DMS79 (cell line): ENCODE measurements around the gene ENC1.

Experiments used
- DNase-seq: peaks from one replicate; lab custom pipeline; 2025; lab: John Stamatoyannopoulos, UW

The ENC1 gene

DNA sequence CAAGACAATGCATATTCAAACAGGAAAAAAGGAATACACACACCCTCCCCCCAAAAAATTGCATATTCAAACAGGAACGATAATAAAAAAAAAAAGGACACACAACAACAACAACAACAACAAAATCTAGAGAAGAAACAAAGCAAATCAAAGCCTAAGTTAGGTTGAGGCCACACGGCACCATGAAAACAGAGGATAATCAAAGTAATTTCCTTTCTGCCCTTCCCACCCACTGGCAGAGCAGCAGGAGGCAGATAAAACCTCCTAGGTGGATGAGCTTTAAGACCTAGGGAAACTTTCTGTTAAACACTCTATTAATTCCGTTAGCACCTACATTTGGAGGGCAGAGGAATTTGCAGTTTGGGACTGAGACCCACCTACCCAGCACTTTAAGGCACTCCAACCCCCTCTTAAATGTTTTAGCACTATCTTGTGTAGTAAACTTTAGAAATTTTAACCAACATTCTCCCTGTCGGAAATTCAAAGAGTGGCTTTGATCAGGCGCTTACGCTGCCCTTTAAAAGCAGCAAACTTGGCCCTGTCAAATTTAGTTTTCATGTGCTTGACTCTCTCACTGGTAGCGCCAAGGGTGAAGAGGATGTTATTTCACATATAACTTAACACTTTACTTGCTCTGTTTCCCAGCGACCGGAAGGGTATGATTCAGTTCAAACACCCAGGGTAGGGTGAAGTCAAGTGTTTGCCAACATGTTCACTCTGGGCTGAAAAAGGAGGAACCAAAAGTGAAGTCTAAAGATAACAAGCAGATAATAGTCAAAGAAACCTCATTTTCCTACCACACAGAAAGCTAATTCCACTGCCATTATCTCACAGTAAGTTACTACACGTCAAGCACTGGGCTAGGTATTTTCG is 9.2 kb downstream of the ENC1 start:
- DNase-seq = no peak

DNA sequence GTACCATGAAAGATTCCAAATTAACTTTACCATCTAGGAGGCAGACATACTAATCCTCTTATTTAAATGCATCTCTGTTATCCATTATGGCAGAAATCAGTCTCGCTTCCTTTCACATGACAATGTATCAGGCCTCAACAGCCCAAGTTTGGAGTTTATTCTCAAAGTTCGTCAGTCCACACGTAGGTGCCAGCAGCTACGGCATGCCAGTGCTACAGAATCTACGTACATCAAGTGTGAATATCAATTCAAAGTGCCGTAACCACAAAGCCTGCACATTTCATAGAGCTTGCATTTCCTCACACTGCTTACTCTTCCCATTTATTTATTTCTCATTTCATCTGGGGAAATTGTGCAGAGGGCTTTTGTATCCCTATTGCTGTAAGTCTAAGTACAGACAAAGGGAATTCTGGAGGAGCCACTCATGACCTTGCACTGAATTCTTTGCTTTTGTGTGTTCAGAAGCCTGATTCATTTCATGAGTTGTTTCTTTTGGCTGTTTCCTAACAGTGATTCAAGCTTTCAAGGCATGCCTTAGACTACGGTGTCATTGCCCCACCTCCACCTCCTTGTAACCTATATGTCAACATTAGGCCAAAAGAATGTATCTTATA is 10.0 kb downstream of the ENC1 start:
- no peak for DNase-seq

DNA sequence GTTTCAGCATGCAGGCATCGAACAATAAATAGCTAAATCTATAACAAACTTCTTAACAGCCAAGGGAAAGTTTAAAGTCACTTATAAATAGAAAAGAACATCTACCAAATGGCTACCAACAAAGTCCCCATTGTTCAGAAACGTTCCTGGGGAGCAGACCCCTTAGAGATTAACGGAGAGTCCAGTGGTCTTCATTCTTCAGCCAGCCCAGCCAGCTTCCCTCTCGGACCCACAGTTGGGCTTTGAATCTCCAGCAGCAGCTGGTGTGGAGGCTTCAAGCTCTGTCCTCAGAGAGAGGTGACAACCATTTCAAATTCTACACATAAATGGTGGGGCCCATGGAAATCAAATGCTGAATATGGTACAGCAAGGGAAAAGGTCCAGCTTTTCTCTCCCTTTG is 11.2 kb downstream of the ENC1 start:
- DNase-seq = no peak

DNA sequence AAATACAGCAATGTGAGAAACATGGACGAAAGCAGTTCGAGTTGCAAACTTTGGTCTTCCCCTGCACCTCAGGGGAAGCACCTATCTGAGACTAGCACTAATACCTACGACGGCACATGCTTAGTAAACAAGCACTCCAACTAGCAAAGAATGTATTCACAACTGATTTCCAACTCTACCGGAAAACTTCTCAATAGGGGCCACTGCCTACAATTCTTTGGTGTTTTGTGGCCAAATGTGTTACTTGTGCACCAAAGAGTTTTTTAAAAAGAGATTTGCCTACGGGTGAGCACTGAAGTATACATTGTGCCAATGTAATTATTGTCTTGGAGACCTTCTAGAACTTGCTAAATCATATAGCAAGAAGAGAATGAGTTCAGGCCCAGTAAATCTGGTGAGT is 12.2 kb downstream of the ENC1 start:
- no peak for DNase-seq

- DNase-seq = no peak
Observed at GRCh38 chr5:74627646-74628279, 12.8 kb downstream of the ENC1 start.

- no peak for DNase-seq
Observed at GRCh38 chr5:74626386-74627222, 13.9 kb downstream of the ENC1 start.

GRCh38 chr5:74625742-74626241 is 14.7 kb downstream of the ENC1 start:
- no peak for DNase-seq

- no peak for DNase-seq
Observed at GRCh38 chr5:74624931-74625505, 15.5 kb downstream of the ENC1 start.

DNA sequence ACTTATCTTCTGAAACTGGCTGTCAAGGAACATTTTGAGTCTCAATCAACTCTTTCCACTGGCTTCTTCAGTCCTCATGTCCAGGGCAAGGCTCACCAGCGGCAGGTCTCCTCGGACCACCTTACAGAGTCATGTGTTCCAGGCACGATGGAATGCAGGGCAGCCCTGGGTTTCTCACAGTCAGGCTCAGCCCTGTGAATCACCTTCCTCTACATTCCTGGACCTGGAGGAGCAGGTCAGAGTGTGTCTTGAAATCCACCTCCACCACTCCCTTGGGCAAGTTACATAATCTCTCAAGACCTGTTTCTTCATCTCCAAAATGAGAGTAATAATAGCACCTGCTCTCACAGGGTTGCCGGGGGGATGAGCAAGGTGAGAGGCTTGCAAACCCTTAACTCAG is 16.0 kb downstream of the ENC1 start:
- DNase-seq = no peak

DNA sequence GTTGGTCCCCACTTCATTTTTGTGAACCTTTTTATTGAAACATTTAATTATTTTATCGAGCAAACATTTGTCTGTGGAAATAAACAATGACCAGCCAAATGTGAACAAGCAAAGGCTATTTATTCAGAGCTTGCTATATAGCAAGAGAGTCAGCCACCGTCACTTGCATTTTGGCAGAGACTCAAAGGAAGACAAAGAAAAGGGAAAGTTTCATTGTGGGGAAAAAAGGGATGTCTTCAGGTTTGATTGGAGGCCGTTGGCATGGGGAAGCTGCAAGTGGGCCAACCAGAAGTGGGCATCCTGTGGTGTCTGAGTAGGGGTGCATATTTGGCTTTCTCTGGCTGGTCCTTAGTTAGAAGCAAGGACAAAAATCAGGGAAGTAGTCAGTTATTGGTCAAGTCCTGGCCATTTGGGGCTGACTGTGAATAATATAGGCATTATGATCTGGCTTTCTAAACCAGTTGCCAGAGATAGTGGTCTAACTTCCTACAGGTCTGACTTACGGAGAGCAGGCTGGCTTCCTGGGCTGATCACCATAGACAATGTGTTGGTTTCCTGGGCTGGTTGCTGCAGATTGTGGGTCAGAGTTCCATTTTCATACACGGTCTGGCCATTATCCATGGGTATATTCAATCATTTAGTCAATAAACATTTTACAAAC is 16.6 kb downstream of the ENC1 start:
- DNase-seq = no peak

GRCh38 chr5:74623006-74623611 is 17.4 kb downstream of the ENC1 start:
- no peak for DNase-seq

- no peak for DNase-seq
Observed at GRCh38 chr5:74622122-74622521, 18.4 kb downstream of the ENC1 start.

GRCh38 chr5:74621492-74621891 is 19.0 kb downstream of the ENC1 start:
- DNase-seq = no peak

- no peak for DNase-seq
Observed at GRCh38 chr5:74619308-74619707, 21.2 kb downstream of the ENC1 start.

- DNase-seq = no peak
Observed at GRCh38 chr5:74618106-74618505, 22.4 kb downstream of the ENC1 start.

DNA sequence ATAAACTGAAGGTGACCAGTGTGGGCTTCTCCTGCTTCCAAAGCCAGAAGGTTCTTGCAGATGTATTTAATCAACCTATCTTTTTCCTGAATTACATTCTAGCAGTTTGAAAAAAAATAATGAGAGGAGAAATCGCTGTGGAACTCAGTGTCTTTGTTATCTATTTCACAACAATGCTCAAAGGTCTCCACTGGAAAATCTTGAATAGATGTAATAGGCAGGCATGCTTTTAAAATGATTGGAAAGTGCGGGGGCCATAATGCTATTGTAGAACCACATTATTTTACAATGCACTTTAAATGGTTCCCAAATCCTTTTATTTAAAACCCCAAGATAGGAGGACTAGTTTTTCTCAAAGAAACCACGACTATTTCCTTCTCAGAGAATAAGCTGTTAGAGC is 23.3 kb downstream of the ENC1 start:
- DNase-seq = no peak

- no peak for DNase-seq
Observed at GRCh38 chr5:74616236-74617146, 24.0 kb downstream of the ENC1 start.

DNA sequence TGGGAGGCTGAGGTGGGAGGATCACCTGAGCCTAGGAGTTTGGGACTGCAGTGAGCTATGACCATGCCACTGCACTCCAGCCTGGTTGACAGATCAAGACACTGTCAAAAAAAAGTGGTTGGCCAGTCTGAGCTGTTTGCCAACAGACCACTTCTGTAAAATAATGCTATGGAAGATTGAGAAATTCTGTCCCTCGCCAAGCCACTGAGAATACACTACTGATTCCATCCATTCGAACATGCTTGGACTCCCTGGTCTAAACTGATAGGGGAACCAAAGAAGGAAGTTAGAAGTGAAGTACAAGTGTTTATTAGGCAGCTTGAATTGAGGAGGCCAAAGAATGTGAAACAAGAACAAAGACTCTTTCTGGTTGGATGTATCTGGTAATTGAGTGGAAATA is 27.2 kb downstream of the ENC1 start:
- no peak for DNase-seq

- no peak for DNase-seq
Observed at GRCh38 chr5:74612045-74612444, 28.5 kb downstream of the ENC1 start.
